HG03432 (cell line): ENCODE results near the gene IL10RB.
"Not testable (repeated sequence)": the region's sequence is repeated elsewhere in the genome, so short reads cannot be mapped to it uniquely, and the experiment has no call there.

Experiments
- ATAC-seq: cut with Tn5 transposase; IDR thresholded peaks from one replicate; pipeline ENCODE4 v1.9.1; 2021; ENCODE audit warnings: mild to moderate bottlenecking, moderate library complexity; ENCODE audit not compliant: unreplicated experiment

Gene IL10RB

GRCh38 chr21:33239559-33240127 is 26.5 kb upstream of the IL10RB start:
- ATAC-seq: not testable (repeated sequence)

- no peak for ATAC-seq
Measured at GRCh38 chr21:33240404-33240803, 25.8 kb upstream of the IL10RB start.

GRCh38 chr21:33241846-33242245 is 24.3 kb upstream of the IL10RB start:
- no peak for ATAC-seq

- not testable (repeated sequence) for ATAC-seq
Measured at GRCh38 chr21:33242846-33243245, 23.3 kb upstream of the IL10RB start.

- ATAC-seq: no peak
Measured at GRCh38 chr21:33244082-33244778, 21.9 kb upstream of the IL10RB start.

- no peak for ATAC-seq
Measured at GRCh38 chr21:33244779-33245105, 21.4 kb upstream of the IL10RB start.

- ATAC-seq: no peak
Measured at GRCh38 chr21:33245289-33245918, 20.8 kb upstream of the IL10RB start.

- no peak for ATAC-seq
Measured at GRCh38 chr21:33246506-33246905, 19.7 kb upstream of the IL10RB start.

- no peak for ATAC-seq
Measured at GRCh38 chr21:33246963-33247362, 19.2 kb upstream of the IL10RB start.

- no peak for ATAC-seq
Measured at GRCh38 chr21:33247599-33247998, 18.6 kb upstream of the IL10RB start.

- ATAC-seq: no peak
Measured at GRCh38 chr21:33249331-33250002, 16.7 kb upstream of the IL10RB start.

- no peak for ATAC-seq
Measured at GRCh38 chr21:33251119-33251518, 15.0 kb upstream of the IL10RB start.

- ATAC-seq: not testable (repeated sequence)
Measured at GRCh38 chr21:33253382-33253781, 12.8 kb upstream of the IL10RB start.

GRCh38 chr21:33254766-33255165 is 11.4 kb upstream of the IL10RB start:
- ATAC-seq: no peak

GRCh38 chr21:33255404-33255803 is 10.8 kb upstream of the IL10RB start:
- ATAC-seq: no peak

GRCh38 chr21:33256019-33256418 is 10.1 kb upstream of the IL10RB start:
- no peak for ATAC-seq

- ATAC-seq: no peak
Measured at GRCh38 chr21:33257094-33257803, 8.9 kb upstream of the IL10RB start.

- ATAC-seq: no peak
Measured at GRCh38 chr21:33258475-33258874, 7.7 kb upstream of the IL10RB start.

GRCh38 chr21:33259428-33259827 is 6.7 kb upstream of the IL10RB start:
- no peak for ATAC-seq

GRCh38 chr21:33259995-33260394 is 6.2 kb upstream of the IL10RB start:
- no peak for ATAC-seq

GRCh38 chr21:33261635-33262034 is 4.5 kb upstream of the IL10RB start:
- peak; percentile 32 for ATAC-seq
